Vagina (tissue), 2 donors: ENCODE results near the gene MPRIP. TPM values are rescaled to one million over a fixed set of nuclear protein-coding genes. Genes with fewer than 3 reads are reported as not detected.

Experiments
- DNase-seq, 2 donors: peaks; one replicate each; pipeline ENCODE4 v3.0.0-alpha.2; 2017; ENCODE audit errors: extremely low spot score in 2 of 2
- H3K27ac ChIP-seq: fragments of 200-600 bp; sonication (generic); one replicate; pipeline ENCODE4 v1.5.1; 2019
- H3K27me3 ChIP-seq: fragments of 200-600 bp; sonication (generic); one replicate; pipeline ENCODE4 v1.5.1; 2019
- H3K36me3 ChIP-seq, 2 donors: fragments of 200-600 bp; sonication (generic); one replicate each; pipeline ENCODE4 v1.5.1; 2017 to 2019
- H3K4me1 ChIP-seq: fragments of 200-600 bp; sonication (generic); one replicate; pipeline ENCODE4 v1.5.1; 2019
- H3K4me3 ChIP-seq, 2 donors: fragments of 200-600 bp; sonication (generic); 1 replicate in 1 of 2; 2 replicates in 1 of 2; pipeline ENCODE4 v1.5.1; 2016 to 2019
- H3K9me3 ChIP-seq: fragments of 200-600 bp; sonication (generic); one replicate; pipeline ENCODE4 v1.5.1; 2019
- POLR2A ChIP-seq, 2 donors: fragments of 450-650 bp; IDR thresholded peaks; one replicate each; pipeline ENCODE4 v1.6.1; 2017; ENCODE audit warnings: antibody characterized with exemption in 2 of 2, mild to moderate bottlenecking in 2 of 2, moderate library complexity in 2 of 2
- POLR2AphosphoS5 ChIP-seq, 2 donors: sonication (generic); formaldehyde crosslinking; IDR thresholded peaks; one replicate each; pipeline ENCODE4 v1.9.0; 2017; ENCODE audit warnings: antibody characterized with exemption in 2 of 2, mild to moderate bottlenecking in 2 of 2, low read depth in 1 of 2; ENCODE audit not compliant: insufficient read depth in 1 of 2
- intact Hi-C: fragments of 100-400 bp; cut with DNase I; formaldehyde crosslinking; loops from one replicate; pipeline ENCODE4 v1.15.1; 2023
- total RNA-seq: library from RNA; depleted of rRNA; stranded (reverse); fragments of >200 nt; gene quantifications from one replicate; pipeline ENCODE4 v1.2.3, GENCODE V29; 2016
- TF ChIP-seq, protein P1 (sequence below), 3 experiments: fragments of 450-650 bp in 2 of 3; fragments of 200-600 bp in 1 of 3; sonication (generic) in 1 of 3; IDR thresholded peaks; one replicate each; pipeline ENCODE4 v1.5.1; 2017 to 2019; ENCODE audit warnings: antibody characterized with exemption in 3 of 3, mild to moderate bottlenecking in 2 of 3, moderate library complexity in 2 of 3

Gene MPRIP
- total RNA-seq, 1 donor from 2014 or later = 202 TPM

DNA sequence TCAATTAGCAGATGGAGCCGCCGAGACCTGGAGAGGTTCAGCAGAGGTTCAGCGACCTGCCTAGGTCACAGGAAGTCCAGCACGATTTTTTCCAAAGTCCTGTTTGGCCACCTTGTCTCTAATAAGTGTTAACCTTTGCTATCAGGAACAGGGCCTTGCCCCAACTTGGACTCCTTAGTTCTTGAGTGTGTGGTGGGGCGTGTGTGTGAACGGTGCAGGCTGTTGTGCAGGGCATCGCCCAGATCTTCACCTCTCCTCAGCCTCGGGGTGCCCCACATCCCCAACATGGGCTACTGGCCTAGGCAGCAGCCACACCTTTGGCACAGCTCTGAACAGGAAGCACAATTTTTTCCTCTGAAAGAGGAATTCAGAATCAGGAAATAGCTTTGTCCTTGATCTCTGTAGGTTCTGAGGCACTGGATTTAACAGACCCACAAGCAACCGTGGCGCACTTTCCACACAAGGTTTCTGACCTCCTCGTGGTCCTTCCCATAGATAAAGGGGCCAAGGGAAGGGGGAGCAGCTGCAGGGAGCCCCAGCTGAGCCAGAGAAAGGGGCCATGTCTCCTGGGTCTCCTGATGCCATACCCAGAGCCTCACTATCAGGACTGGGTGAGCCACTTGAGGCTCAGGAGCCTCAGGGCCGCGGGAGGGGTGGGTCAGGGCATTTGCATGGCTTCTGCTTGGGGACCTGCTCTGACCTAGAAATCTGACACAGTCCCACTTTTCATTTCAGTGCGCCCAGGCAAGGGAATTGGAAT is 10.4 kb downstream of the MPRIP start:
- Histone ChIP-seq H3K27me3 (no peaks in the 10 kb centered on the region), H3K36me3 (peaks cover 0 to 5% of the 10 kb centered on the region in 2 donors), H3K9me3 (no peaks in the 10 kb centered on the region), H3K4me1 (peaks cover 84% of the 10 kb centered on the region), H3K27ac (peak overlapping the region; percentile 35), H3K4me3 (no peak overlapping the region)
- DNase-seq = no peak
- intact Hi-C loops = no loop called here
- TF ChIP-seq, protein P1, sequence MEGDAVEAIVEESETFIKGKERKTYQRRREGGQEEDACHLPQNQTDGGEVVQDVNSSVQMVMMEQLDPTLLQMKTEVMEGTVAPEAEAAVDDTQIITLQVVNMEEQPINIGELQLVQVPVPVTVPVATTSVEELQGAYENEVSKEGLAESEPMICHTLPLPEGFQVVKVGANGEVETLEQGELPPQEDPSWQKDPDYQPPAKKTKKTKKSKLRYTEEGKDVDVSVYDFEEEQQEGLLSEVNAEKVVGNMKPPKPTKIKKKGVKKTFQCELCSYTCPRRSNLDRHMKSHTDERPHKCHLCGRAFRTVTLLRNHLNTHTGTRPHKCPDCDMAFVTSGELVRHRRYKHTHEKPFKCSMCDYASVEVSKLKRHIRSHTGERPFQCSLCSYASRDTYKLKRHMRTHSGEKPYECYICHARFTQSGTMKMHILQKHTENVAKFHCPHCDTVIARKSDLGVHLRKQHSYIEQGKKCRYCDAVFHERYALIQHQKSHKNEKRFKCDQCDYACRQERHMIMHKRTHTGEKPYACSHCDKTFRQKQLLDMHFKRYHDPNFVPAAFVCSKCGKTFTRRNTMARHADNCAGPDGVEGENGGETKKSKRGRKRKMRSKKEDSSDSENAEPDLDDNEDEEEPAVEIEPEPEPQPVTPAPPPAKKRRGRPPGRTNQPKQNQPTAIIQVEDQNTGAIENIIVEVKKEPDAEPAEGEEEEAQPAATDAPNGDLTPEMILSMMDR (IDR thresholded peaks at IDR 0.05) = no peak
- TF ChIP-seq POLR2AphosphoS5 (IDR thresholded peaks at IDR 0.05; ENCODE audit: insufficient read depth in 1 of 2, low read depth in 1 of 2) = no peak
- TF ChIP-seq POLR2A (IDR thresholded peaks at IDR 0.05) = no peak

DNA sequence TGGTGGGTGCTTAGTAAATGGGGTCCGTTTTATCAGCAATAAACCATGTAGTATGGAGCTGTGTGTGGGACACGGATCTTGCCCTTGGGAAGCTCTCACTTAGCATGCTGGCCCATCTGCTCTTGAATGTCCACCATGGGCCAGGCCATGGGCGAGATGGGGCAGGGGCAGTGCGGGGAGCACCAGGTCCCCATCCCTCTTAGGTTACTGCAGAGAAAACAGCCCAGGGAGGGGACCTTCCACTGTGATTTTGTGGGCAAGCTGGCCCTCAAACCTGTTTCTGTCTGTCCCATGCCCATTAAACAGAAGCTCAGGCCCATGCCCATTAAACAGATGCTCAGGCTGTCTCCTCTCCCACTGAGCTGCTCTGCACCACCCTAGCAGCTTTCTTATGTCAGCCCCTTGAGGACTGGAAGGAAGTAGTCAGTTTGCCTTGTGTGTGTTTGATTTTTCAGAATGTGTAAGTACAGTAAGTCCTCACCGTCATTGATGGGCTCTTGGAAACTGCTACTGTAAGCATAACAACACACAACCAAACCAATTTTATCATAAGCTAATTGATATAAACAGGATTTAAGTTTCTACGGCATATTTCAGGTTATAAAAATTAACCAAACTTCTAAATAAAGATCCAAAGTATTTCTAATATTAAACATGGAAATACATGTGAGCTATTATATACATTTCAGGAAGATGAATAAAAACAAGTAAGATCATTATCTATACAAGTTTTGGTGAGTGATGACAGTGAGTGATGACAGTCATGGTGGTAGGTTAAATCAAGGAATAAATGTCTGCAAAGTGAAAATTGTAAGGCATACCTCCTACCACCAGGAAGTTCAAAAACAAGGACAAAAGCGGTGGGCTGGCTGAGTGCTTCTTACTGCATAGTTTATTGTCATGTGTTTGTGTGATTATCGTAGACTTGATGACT is 11.5 kb downstream of the MPRIP start:
- intact Hi-C loops = no loop called here

DNA sequence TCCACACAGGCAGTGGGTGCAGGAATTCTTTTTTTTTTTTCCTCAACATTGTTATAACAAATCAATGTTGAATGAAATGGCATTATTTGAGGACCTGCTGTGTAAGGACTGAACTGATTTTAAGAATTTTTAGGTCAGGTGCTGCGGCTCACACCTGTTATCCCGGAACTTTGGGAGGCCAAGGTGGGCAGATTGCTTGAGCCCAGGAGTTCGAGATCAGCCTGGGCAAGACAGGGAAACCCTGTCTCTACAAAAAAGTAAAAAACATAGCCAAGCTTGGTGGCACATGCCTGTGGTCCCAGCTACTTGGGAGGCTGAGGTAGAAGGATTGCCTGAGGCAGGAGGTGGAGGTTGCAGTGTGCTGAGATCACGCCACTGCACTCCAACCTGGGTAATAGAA is 12.4 kb downstream of the MPRIP start:
- H3K4me3 ChIP-seq = no peak overlapping the region
- intact Hi-C loops = no loop called here
- H3K27me3 ChIP-seq = no peaks in the 10 kb centered on the region
- TF ChIP-seq POLR2AphosphoS5 (IDR thresholded peaks at IDR 0.05; ENCODE audit: insufficient read depth in 1 of 2, low read depth in 1 of 2) = no peak
- H3K27ac ChIP-seq = peak overlapping the region; percentile 70
- H3K36me3 ChIP-seq = peaks cover 0 to 6% of the 10 kb centered on the region in 2 donors
- H3K4me1 ChIP-seq = peaks cover 89% of the 10 kb centered on the region
- H3K9me3 ChIP-seq = no peaks in the 10 kb centered on the region
- no peak for DNase-seq

More for the DNA sequence above, 11.5 kb downstream of the MPRIP start:
- no peaks in the 10 kb centered on the region for H3K9me3 ChIP-seq
- no peak for DNase-seq
- H3K27me3 ChIP-seq = no peaks in the 10 kb centered on the region
- H3K4me3 ChIP-seq = no peak overlapping the region
- TF ChIP-seq POLR2AphosphoS5 (IDR thresholded peaks at IDR 0.05; ENCODE audit: insufficient read depth in 1 of 2, low read depth in 1 of 2) (no peak), POLR2A (IDR thresholded peaks at IDR 0.05) (no peak)
- TF ChIP-seq, protein P1 (IDR thresholded peaks at IDR 0.05) = no peak
- no peak overlapping the region for H3K27ac ChIP-seq
- H3K36me3 ChIP-seq = peaks cover 0 to 6% of the 10 kb centered on the region in 2 donors
- peaks cover 84% of the 10 kb centered on the region for H3K4me1 ChIP-seq

DNA sequence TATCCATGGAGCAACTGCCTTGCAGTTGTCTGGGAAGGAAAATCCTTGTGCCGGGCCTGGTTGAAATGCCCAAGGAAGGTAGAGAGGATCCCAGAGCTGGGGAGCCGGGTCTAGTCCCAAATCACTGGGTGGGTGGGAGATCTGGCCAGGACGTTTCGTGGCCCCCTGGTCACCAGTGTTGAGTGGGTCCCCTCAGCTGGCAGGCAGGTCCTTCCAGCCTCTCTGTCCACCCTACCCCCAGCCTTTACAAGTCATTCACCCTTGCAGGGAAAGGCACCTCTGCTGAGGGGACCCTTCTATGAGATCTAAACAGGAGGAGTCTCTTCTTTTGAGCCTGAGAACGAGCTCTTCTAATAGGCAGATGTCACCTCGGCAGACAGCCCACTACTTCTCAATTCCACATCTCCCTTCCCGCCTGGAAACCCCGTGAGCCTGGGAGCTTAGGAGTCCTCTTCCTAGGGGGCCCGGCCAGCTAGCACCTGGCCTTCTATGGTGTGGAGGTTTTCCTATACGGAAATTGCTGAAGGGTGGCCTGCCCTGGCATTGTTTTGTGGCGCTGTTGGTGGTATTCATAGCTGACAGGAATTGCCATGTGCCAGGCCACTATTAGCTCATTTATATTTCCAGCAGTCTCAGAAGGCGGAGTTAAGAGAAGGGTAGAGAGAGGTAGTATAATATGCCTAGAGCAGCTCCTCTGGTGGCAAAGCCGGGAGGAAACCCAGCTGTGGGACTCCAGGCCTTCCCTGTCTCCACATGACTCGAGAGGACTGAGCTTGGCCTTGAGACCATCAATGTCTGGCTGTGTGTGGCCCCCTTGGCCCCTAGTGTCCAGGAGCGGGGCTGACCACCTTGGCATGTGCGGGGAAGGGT is 13.3 kb downstream of the MPRIP start:
- Histone ChIP-seq H3K9me3 (no peaks in the 10 kb centered on the region), H3K4me1 (peaks cover 95% of the 10 kb centered on the region), H3K27me3 (no peaks in the 10 kb centered on the region), H3K4me3 (no peak overlapping the region), H3K27ac (peak overlapping the region; percentile 70), H3K36me3 (peaks cover 0 to 6% of the 10 kb centered on the region in 2 donors)
- intact Hi-C loops = no loop called here
- no peak for DNase-seq
- TF ChIP-seq POLR2AphosphoS5 (IDR thresholded peaks at IDR 0.05; ENCODE audit: insufficient read depth in 1 of 2, low read depth in 1 of 2) (peak in 1 of 2 donors; percentile 47), POLR2A (IDR thresholded peaks at IDR 0.05) (no peak)

DNA sequence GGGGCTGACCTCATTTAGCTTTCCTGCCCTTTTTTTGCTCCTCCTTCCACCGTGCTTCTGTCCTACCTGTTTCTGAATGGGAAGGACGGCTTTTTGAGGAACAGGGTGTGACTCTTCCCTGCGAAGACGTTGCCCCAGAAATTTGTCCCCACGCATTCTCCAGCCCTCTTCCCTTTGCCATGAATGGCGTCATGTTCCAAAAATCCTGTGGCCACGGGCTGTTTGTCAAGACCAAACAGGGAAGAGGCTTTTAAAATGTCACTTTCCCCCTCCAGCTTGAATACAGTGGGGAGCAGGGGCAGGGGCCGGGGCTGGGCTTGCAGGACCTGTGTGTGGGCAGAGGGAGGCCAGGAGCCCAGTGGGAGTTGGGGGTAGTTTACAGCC is 13.9 kb downstream of the MPRIP start:
- intact Hi-C loops = no loop called here
- no peaks in the 10 kb centered on the region for H3K9me3 ChIP-seq
- no peaks in the 10 kb centered on the region for H3K27me3 ChIP-seq
- DNase-seq = no peak
- TF ChIP-seq POLR2A (IDR thresholded peaks at IDR 0.05) (no peak), POLR2AphosphoS5 (IDR thresholded peaks at IDR 0.05; ENCODE audit: insufficient read depth in 1 of 2, low read depth in 1 of 2) (no peak)
- TF ChIP-seq, protein P1 (IDR thresholded peaks at IDR 0.05) = no peak
- H3K4me3 ChIP-seq = no peak overlapping the region
- peak overlapping the region; percentile 70 for H3K27ac ChIP-seq
- H3K36me3 ChIP-seq = peaks cover 0 to 6% of the 10 kb centered on the region in 2 donors
- peaks cover 95% of the 10 kb centered on the region for H3K4me1 ChIP-seq
